ENCODE results near the gene PPP2R5A.
"Not testable (repeated sequence)": the region's sequence is repeated elsewhere in the genome, so short reads cannot be mapped to it uniquely, and the experiment has no call there.

GRCh38 chr1:212305984-212306452, 20.8 kb downstream of the PPP2R5A start:
- TF ChIP-seq POLR2AphosphoS5 (IDR thresholded peaks at IDR 0.05; ENCODE audit: low read depth, low read length) (peak; percentile 48; the same call in 1 of the 2 replicates), POLR2A (IDR thresholded peaks at IDR 0.05; ENCODE audit: control extremely low read depth in 1 of 2, low read depth in 2 of 2, low read length in 2 of 2) (peak in 1 of 2 experiments; percentile 43; a peak in 1 of 3 replicates)
- not testable (repeated sequence) for TF ChIP-seq TAF7 (optimal IDR thresholded peaks at IDR 0.05; ENCODE audit: borderline replicate concordance, low read depth, low read length); RAD21 (IDR thresholded peaks at IDR 0.05 in 1 of 2, conservative IDR thresholded peaks at IDR 0.05 in 1 of 2; ENCODE audit: low read depth in 2 of 2, low read length in 2 of 2); RFX5 (IDR thresholded peaks at IDR 0.05; ENCODE audit: borderline replicate concordance, low read depth, low read length); ZNF274 (IDR thresholded peaks at IDR 0.05; ENCODE audit: borderline replicate concordance, extremely low read depth, low read length); BACH1 (IDR thresholded peaks at IDR 0.05; ENCODE audit: low read length); BRCA1 (IDR thresholded peaks at IDR 0.05; ENCODE audit: low read depth, low read length); EP300 (IDR thresholded peaks at IDR 0.05; ENCODE audit: borderline replicate concordance in 1 of 2, low read depth in 2 of 2, low read length in 2 of 2)
- TF ChIP-seq, protein P1, sequence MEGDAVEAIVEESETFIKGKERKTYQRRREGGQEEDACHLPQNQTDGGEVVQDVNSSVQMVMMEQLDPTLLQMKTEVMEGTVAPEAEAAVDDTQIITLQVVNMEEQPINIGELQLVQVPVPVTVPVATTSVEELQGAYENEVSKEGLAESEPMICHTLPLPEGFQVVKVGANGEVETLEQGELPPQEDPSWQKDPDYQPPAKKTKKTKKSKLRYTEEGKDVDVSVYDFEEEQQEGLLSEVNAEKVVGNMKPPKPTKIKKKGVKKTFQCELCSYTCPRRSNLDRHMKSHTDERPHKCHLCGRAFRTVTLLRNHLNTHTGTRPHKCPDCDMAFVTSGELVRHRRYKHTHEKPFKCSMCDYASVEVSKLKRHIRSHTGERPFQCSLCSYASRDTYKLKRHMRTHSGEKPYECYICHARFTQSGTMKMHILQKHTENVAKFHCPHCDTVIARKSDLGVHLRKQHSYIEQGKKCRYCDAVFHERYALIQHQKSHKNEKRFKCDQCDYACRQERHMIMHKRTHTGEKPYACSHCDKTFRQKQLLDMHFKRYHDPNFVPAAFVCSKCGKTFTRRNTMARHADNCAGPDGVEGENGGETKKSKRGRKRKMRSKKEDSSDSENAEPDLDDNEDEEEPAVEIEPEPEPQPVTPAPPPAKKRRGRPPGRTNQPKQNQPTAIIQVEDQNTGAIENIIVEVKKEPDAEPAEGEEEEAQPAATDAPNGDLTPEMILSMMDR (IDR thresholded peaks at IDR 0.05; ENCODE audit: control extremely low read depth in 1 of 3, insufficient read depth in 1 of 3, low read depth in 1 of 3, low read length in 3 of 3): not testable (repeated sequence)
- TF ChIP-seq, protein P2, sequence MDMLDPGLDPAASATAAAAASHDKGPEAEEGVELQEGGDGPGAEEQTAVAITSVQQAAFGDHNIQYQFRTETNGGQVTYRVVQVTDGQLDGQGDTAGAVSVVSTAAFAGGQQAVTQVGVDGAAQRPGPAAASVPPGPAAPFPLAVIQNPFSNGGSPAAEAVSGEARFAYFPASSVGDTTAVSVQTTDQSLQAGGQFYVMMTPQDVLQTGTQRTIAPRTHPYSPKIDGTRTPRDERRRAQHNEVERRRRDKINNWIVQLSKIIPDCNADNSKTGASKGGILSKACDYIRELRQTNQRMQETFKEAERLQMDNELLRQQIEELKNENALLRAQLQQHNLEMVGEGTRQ (IDR thresholded peaks at IDR 0.05; ENCODE audit: low read length): not testable (repeated sequence)
